AG09309 (cell line): ENCODE results near the gene ARHGEF33.

Source experiments
- DNase-seq: peaks from one replicate; pipeline ENCODE4 v3.0.0-alpha.2; 2010; ENCODE audit warnings: low read depth
- H3K4me3 ChIP-seq: 2 replicates; pipeline ENCODE4 v1.5.1; 2011; ENCODE audit warnings: mild to moderate bottlenecking, low read depth, low read length, moderate library complexity; ENCODE audit not compliant: control insufficient read depth
- TF ChIP-seq, protein P1 (sequence below): IDR thresholded peaks from 2 replicates; pipeline ENCODE4 v1.5.1; 2011; ENCODE audit warnings: mild to moderate bottlenecking, low read depth, low read length, inconsistent platforms; ENCODE audit not compliant: insufficient read depth, control insufficient read depth; ENCODE audit errors: missing control alignments

The ARHGEF33 gene

DNA sequence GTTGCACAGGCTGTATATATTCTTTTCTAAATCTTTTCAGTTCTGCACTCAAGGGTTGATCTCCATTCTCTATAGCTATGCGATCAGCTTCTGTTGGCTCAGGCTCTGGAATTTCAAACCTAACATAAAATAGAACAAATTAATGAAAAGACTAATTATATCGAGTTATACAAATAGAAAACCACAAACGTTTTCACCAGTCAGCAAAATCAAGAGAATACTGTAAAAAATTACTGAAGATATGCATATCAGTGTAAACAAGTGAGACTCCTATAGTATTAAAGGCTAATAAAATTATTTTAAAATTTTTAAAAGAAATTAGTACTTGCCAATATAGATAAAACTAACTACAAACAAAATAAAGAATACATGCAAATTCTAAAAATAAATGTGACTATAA, 124.2 kb downstream of the ARHGEF33 start:
- no peak overlapping the region for H3K4me3 ChIP-seq
- no peak for DNase-seq
- TF ChIP-seq, protein P1, sequence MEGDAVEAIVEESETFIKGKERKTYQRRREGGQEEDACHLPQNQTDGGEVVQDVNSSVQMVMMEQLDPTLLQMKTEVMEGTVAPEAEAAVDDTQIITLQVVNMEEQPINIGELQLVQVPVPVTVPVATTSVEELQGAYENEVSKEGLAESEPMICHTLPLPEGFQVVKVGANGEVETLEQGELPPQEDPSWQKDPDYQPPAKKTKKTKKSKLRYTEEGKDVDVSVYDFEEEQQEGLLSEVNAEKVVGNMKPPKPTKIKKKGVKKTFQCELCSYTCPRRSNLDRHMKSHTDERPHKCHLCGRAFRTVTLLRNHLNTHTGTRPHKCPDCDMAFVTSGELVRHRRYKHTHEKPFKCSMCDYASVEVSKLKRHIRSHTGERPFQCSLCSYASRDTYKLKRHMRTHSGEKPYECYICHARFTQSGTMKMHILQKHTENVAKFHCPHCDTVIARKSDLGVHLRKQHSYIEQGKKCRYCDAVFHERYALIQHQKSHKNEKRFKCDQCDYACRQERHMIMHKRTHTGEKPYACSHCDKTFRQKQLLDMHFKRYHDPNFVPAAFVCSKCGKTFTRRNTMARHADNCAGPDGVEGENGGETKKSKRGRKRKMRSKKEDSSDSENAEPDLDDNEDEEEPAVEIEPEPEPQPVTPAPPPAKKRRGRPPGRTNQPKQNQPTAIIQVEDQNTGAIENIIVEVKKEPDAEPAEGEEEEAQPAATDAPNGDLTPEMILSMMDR = no peak

DNA sequence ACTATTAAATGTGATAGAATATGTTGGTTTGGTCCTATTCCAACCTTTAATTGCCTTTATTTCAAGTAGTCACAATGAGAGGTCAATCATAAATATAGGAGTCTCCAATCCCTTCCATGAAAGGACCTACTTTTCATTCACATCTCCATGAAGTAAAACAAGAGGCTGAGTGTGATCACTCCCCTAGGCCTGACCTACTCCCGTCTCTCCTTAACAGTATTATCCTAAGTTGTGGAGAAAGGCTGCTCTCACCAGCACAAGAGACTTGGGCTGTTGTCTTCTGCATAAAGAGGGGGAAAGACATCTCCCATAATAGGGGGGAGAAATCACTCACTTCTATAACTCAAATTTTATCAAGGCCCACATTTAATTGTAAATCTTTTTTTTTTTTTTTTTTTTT, 125.7 kb downstream of the ARHGEF33 start:
- no peak for DNase-seq
- TF ChIP-seq, protein P1 = no peak
- H3K4me3 ChIP-seq = no peak overlapping the region

DNA sequence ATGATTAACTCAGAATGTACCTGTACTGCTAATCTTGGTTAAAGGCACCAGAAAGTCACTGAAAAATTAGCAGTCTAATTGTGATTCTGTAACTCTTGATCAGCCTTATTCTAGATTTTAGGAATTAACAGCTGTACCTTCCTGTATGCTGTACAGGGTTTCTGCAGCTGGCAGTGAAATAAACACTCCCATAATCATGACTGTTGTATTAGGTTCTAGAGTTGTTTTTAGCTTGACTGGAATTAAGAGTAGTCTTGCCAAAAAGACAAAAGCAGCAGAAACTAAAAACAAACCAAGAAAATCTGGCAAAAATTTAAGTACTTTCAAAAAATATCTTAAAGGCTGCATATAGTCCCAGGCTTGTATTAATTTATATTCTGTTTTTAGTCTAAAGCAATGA, 127.7 kb downstream of the ARHGEF33 start:
- H3K4me3 ChIP-seq = no peak overlapping the region
- no peak for DNase-seq
- TF ChIP-seq, protein P1 = no peak

DNA sequence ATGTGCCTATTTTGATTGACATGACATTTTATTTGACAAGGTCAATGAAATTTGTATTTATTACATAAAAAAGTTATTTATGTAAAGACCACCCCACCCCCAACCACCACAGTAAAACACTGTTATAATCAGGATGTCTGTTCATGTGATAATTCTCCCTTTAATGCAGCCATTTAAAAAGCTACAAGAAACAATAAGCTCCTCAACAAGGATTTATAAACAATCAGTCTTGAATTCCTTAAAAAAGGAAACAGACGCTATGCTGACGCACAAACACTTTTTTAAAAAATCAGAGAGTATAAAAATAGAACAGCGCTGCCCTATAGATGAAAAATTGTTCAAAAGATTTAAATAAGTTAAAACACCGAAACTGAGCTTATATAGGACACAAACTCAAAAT, 129.0 kb downstream of the ARHGEF33 start:
- DNase-seq = no peak
- TF ChIP-seq, protein P1 = no peak
- no peak overlapping the region for H3K4me3 ChIP-seq

DNA sequence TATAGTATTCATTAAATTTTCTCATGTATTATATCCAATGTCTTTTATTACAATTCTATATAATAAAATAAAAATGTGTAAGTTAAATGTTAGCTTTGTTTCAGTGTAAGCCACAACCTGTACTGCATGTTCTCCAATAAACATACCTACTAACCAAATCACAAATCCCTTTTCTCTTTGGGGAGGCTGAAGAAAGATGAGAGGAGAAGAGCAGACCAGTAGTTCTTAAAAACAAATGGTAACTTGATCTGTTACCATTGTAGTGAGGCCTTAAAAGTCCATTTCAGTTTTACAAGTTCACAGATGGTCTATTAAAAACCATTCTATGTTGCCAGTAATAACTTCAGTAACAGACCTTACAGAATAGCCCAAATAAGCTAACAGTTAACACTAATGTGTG, 130.7 kb downstream of the ARHGEF33 start:
- TF ChIP-seq, protein P1 = no peak
- H3K4me3 ChIP-seq = no peak overlapping the region
- DNase-seq = no peak

DNA sequence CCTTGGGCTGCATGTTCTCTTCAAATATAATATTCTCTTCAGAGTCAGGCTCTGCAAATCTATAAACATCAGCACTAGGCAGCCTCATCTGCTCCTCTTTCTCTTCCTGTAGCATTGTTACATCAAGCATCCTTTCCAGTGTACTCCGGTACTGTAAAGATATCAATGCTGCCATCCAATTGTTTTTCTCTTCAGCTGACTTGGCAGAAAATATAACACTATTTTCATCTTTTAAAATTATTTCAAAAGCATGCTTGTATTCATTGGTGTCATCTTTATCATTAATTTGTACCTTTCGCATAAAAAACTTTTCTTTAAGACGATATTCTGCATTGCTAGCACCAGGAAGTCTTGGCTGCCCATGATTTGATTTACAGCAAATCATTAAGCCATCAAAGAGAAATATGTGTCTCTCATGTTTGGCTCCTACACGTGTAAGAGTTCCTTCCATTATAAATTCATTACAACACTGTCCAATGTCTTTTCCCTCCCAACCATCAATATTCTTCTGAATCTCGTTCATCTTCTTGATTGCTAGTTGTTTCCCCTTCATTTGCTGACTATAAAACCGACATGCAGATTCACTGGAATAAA, 133.1 kb downstream of the ARHGEF33 start:
- TF ChIP-seq, protein P1 = no peak
- H3K4me3 ChIP-seq = no peak overlapping the region
- no peak for DNase-seq

DNA sequence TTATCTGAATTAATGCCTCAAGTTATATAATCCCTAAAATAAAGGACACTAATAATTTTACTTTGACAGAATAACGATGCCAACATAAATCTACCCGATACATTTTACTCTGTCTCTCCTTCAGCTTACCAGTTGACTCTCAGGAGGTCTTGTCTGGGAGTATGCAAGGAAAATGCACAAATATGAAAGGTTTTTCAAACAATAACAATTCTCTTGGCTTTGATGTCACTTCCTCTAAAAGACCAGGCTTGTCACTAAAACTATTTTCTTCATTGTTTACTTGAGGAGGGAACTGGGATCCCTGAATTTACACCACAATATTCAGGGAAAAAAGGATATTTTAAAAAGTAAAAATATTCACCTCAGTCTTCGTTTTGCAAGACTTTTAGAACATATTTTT, 134.0 kb downstream of the ARHGEF33 start:
- no peak for DNase-seq
- H3K4me3 ChIP-seq = no peak overlapping the region
- TF ChIP-seq, protein P1 = no peak
